OCI-LY1 (cell line): ENCODE measurements around the gene OR2G3.

Experiments used
- CTCF ChIP-seq: fragments of 200-600 bp; sonication (generic), shearing (Covaris generic); IDR thresholded peaks from 2 replicates; pipeline ENCODE4 v1.5.1; 2017; ENCODE audit warnings: mild to moderate bottlenecking, antibody characterized with exemption, low read length, moderate library complexity, mixed read lengths
- EZH2 ChIP-seq: fragments of 200-600 bp; sonication (generic), shearing (Covaris generic); IDR thresholded peaks from 2 replicates; pipeline ENCODE4 v1.8.0; 2017; ENCODE audit warnings: borderline replicate concordance, mixed run types, mild to moderate bottlenecking, antibody characterized with exemption, low read length, moderate library complexity, mixed read lengths

GRCh38 chr1:247588060-247588459 lies 17.3 kb upstream of the OR2G3 start, which contains the start of gene OR2G2:
- no peak for TF ChIP-seq EZH2
- no peak for TF ChIP-seq CTCF
